Measurements from ENCODE around the gene TMEM163.

TMEM163 gene

GRCh38 chr2:134690629-134691215 lies 28.1 kb downstream of the TMEM163 start:
- no peak for DNase-seq

GRCh38 chr2:134689315-134689714 lies 29.5 kb downstream of the TMEM163 start:
- DNase-seq = no peak

- no peak for DNase-seq
Measured at GRCh38 chr2:134685967-134686366, 32.8 kb downstream of the TMEM163 start.

- peak; percentile 77 for DNase-seq
Measured at GRCh38 chr2:134683561-134684112, 35.2 kb downstream of the TMEM163 start.

GRCh38 chr2:134682726-134683125 lies 36.1 kb downstream of the TMEM163 start:
- no peak for DNase-seq

- peak; percentile 77 for DNase-seq
Measured at GRCh38 chr2:134681201-134681600, 37.6 kb downstream of the TMEM163 start.

GRCh38 chr2:134679745-134680144 lies 39.1 kb downstream of the TMEM163 start:
- DNase-seq = no peak

- DNase-seq = no peak
Measured at GRCh38 chr2:134679294-134679693, 39.5 kb downstream of the TMEM163 start.

- peak; percentile 17 for DNase-seq
Measured at GRCh38 chr2:134677856-134678756, 40.7 kb downstream of the TMEM163 start.

GRCh38 chr2:134676960-134677359 lies 41.8 kb downstream of the TMEM163 start:
- no peak for DNase-seq

GRCh38 chr2:134675314-134675713 lies 43.5 kb downstream of the TMEM163 start:
- DNase-seq = no peak

GRCh38 chr2:134674687-134675086 lies 44.1 kb downstream of the TMEM163 start:
- no peak for DNase-seq

- no peak for DNase-seq
Measured at GRCh38 chr2:134671513-134671912, 47.3 kb downstream of the TMEM163 start.

- DNase-seq = no peak
Measured at GRCh38 chr2:134670955-134671354, 47.8 kb downstream of the TMEM163 start.

GRCh38 chr2:134669731-134670669 lies 48.8 kb downstream of the TMEM163 start:
- peak; percentile 20 for DNase-seq

GRCh38 chr2:134668821-134669220 lies 50.0 kb downstream of the TMEM163 start:
- DNase-seq = peak; percentile 51

GRCh38 chr2:134667541-134667940 lies 51.3 kb downstream of the TMEM163 start:
- peak; percentile 49 for DNase-seq

- no peak for DNase-seq
Measured at GRCh38 chr2:134667081-134667480, 51.7 kb downstream of the TMEM163 start.

GRCh38 chr2:134665727-134666506 lies 52.9 kb downstream of the TMEM163 start:
- no peak for DNase-seq

GRCh38 chr2:134663451-134664450 lies 55.0 kb downstream of the TMEM163 start:
- no peak for DNase-seq

- DNase-seq = no peak
Measured at GRCh38 chr2:134662751-134663150, 56.0 kb downstream of the TMEM163 start.

Measured in kidney glomerular epithelial cell (primary cell).